Left lobe of liver (tissue), 2 donors: Measurements from ENCODE around the gene ATXN10. TPM values are rescaled to one million over a fixed set of nuclear protein-coding genes. Genes with fewer than 3 reads are reported as not detected.
A peak's percentile ranks its signal among the peaks of the same experiment; 100 is the strongest.

ENCODE experiments used
- ATAC-seq: fragments of 200-7000 bp; cut with Tn5 transposase; one replicate; pipeline ENCODE4 v1.9.1; 2020; ENCODE audit warnings: mild to moderate bottlenecking, moderate library complexity
- DNase-seq: peaks from one replicate; pipeline ENCODE4 v3.0.0-alpha.2; 2020; ENCODE audit warnings: low spot score
- total RNA-seq: library from RNA; stranded (reverse); gene quantifications from one replicate; pipeline ENCODE4 v1.2.1, GENCODE V29; 2021
- donor health status: DM: no; HTN: no; CAD: no; lungs with moderate emphysema.
- donor health status: DM: no; HTN: yes; CAD: no.

ATXN10 gene
- total RNA-seq, 1 donor from 2014 or later = 71.7 TPM

DNA sequence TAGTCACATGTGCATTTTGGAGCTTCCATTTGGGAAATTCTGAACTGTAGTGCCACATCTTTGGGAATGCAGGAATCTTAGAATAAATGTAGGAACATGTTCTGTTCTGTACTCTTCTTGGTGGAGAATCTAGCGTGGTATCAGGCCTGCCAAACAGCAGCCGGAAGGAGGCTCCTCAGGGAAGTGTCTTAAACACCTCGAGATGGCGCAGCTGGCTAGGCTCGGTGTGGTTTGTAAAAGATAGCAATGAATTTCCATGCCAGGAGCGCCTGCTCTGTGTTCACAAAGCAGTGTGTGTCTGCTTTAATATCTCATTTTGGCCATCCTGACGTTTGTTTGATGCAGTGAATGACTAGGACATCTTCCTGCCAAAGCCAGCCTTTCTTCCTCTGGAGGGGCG is 145.1 kb downstream of the ATXN10 start:
- DNase-seq (no peak), ATAC-seq (no peak)

DNA sequence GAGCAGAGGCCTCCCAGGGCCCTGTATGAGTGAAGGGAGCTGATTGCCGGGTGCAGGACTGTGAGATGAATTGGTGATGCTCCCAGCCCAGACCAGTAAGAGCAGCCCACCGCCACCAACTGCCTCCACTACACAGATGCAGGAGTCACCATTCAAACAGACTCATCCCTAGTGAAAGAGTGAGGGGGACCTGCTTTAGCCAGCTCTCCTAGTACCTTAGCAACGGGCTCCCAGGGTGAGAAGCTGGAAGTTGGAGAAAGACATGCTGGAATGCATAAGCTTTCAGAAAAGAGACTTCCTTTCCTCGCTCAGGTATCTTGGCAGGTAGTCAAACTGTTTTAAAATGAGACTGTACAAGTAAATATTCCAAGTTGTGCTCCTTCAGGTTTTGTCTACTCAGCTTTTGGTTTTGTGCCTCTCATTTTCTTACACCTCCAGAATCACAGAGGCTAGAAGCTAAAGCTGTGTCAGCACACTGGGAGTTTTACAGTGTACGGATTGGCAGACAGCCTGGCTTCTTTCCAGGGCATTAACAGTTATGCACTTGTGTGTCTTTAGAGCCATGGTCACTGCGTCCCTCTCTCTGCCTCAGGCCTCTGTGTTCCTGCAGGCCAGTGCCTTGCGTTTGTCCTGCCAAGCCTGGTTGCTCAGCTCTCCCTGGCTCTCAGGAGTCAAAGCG is 146.2 kb downstream of the ATXN10 start:
- peak; percentile 85 for ATAC-seq
- peak; percentile 73 for DNase-seq

DNA sequence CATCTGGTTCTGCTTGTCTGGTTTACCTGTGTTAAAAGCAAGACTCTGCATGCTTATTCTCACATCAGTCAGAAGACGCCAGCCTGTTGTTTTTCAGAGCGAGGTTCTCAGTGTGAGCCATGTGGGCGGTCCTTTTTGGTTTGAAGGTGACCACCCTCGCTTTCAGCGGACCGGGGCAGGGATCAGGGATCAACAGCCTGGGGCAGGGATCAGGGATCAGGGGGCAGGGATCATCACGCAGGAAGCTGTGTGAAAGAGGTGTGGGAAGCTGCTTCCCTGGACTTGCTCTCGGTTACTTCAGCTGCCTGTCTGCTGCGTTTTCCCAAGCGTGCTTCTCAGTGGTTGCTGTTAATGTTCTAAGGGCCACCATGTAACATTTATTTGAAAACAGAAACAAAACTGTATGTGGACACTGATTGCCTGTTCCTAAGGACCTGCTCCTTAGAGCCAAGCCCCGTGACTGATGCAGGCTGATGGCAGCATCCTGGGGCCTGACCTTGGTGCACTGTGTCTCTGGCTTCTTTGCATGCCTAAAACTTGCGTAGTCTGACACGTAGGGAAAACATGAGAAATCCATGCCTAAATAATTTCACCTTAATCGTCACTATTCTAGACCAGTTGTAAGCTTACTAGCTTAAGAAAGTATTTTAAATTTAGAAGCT is 146.9 kb downstream of the ATXN10 start:
- ATAC-seq = peak; percentile 90
- DNase-seq = peak; percentile 85

DNA sequence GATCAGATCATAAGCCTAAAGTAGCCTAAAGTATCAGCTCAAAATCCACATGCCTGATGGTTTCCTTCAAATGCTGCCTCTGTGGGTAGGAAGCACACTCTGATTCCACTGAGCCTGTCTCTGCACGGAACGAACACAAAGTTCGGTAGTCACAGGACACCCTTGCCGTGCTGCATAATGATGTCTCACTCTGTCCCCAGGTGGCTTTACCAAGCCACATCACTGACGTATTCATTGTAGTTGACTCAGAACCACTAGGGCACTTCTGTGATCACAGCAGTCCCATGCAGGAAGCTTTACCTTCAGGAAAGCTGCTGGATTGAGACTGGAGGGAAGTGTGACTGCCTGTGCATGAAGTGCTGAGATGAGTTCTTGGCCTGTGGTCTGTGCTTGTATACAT is 147.7 kb downstream of the ATXN10 start:
- no peak for DNase-seq
- no peak for ATAC-seq

DNA sequence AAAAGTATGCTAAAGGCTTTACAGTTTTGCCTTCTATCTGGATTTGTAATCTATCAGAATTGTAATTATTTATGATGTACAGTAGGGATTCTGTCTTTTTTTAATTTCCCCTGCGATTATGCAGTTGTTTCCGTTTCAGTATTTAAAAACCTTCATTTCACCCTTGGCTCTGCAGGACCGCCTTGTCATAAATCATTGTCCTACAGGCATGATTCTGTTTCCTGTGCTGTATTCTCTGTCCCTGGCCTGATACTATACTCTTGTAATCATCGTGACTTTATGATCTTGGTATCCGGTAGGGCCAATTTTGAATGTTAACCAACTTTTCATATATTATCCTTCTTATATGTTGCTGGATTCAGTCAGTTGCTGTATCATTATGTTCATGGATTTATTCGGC is 151.7 kb downstream of the ATXN10 start:
- DNase-seq = no peak
- no peak for ATAC-seq

DNA sequence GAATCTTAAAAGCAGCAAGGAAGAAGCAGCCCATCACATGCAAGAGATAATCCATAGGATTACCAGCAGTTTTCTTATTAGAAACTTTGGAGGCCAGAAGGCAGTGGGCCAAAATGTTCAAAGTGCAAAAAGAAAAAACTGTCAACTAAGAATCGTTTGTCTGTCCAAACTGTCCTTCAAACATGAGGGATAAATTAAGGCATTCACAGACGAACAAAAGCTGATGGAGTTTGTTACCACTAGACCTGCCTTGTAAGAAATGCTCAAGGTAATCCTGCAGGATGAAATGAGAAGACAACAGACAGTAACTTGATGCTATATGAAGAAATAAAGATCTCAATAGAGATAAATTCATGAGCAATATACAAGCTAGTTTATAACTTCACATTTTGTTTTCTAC is 154.9 kb downstream of the ATXN10 start:
- DNase-seq (no peak), ATAC-seq (no peak)

DNA sequence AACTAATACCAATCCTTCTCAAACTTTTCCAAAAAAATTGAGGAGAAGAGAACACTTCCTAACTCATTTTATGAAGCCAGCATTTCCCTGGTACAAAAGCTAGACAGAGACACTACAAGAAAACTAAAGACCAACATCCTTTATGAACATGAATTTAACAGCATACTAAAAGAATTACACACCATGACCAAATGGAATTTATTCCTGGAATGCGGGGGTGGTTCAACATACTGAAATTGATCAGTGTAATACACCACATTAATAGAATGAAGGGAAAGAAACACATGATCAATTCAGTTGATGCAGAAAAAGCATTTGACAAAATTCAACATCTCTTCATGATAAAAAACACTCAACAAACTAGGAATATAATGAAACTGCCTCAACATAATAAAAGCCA is 157.2 kb downstream of the ATXN10 start:
- ATAC-seq (no peak), DNase-seq (no peak)

DNA sequence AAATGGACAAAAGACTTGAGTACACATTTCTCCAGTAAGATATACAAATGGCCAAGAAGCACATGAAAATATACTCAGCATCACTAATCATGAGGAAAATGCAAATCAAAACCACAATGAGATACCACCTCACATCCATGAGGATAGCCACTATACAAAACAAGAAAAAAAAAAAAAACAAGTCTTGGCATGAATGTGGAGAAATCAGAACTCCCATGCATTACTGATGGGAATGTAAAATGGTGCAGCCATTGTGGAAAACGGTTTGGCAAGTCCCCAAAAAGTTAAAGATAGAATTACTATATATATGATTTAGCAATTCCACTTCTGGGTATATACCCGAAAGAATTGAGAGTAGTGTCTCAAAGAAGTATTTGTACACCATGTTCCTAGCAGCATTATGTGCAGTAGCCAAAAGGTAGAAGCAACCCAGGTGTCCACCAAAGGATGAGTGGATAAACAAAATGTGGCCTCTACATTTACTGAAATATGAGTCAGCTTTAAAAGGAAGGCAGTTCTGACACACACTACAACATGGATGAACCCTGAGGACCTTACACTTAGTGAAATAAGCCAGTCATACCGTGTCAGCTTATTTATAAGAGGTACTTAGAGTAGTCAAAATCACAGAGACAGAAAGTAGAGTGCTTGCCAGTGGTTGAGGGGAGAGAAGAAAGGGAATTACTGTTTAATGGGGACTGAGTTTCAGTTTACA is 159.1 kb downstream of the ATXN10 start:
- ATAC-seq (no peak), DNase-seq (no peak)

DNA sequence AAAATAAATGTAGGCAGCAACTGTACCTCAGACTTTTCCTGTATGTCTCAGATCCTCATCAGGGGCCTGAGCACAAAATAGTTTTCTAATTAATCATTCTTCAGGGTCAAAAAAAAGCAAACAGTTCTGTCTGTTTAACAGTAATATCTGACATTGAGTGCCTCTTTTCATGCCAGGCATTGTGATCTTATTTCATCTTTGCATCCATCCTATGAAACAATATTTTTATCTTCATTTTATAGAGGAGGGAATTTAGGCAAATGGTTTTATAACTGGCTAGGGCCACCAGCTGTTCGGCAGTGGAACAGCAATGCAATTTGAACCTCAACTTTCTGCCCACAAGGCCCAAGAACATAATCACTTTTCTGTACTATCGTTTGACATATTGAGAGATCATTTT is 159.8 kb downstream of the ATXN10 start:
- peak; percentile 43 for ATAC-seq

DNA sequence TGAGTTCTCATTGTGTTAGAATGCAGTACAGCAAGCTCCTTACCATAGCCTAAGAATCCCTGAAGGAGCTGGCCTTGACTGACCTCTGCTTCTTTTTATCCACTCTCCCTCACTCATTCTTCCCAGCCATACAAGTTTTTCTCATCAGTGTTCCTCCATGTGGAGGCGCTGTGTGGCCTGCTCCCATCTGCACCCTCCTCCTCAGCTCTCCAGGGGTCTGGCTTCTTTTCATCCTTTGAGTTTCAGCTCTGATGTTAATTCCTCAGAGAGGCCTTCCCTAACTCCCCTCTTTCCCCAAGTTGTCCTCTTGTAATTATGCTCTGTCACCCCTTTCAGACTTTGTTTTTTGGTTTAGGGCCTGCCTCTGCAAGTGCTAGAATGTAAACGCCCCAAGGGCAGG is 160.5 kb downstream of the ATXN10 start:
- no peak for ATAC-seq
- no peak for DNase-seq

More for the DNA sequence above, 159.8 kb downstream of the ATXN10 start:
- no peak for DNase-seq

DNA sequence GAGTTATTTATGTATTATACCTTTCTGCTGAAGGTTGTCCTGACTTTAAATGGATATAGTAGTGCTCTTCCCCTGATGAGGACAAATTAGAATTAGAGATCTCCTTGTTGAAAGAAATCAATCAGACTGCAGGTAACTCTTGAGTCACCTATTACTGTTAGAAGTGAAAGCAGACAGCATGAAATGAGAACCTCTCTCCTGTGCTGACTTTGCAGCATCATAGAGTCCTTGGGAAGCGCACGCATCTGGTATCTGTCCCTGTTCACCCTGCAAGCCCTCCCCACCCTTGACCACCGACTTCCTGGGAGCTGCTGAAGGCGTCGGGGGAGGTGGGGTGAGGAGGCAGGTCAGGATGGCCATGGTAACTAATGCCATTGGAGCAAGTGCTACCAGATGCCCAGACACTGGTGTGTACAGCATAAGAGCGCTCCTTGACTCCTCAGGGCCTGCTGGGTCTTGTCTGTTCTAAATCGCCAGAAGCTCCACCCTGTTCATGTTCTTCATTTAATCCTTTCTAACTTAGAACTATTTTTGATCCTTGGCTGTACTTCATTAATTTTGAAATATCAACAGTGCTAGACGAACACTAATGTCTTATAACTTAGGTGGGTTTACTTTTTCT is 161.4 kb downstream of the ATXN10 start:
- ATAC-seq (no peak), DNase-seq (no peak)

DNA sequence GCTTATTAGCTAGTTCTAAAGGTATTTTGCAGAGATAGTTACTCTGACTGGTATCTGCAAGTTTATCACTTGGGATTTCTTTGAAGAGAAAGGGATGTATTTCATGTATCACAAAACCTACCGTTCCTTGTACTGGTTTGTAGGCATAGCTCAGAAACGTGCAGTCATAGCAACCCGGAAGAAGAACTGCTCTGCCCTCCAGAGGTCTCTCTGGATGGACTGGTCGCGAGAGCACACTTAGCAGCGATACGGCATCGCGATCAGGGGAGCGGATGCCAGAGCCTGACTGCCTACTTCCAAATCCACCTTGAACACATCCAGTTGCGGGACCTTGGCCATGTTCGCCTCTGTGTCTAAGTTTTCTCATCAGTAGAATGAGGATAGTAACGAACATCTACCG is 162.0 kb downstream of the ATXN10 start:
- DNase-seq (no peak), ATAC-seq (no peak)

DNA sequence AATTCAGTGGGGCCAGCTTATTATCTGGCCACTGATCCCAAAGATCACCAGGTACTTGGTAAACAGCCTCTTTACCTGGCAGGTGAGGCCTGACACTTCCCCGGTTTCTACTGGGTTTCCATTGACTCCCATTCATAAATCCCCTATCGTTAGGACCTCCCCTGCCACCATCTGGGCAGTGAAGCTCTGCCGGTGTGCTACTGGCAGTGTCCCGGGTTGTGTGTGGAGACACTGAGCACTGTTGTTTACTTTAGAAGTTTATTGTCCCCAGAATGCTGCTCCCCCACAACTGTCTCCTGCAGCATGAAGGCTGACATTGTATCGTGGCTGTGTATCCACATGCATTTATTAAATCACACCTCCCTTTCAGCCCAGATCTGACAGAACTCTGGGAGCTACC is 162.6 kb downstream of the ATXN10 start:
- no peak for ATAC-seq
- no peak for DNase-seq

DNA sequence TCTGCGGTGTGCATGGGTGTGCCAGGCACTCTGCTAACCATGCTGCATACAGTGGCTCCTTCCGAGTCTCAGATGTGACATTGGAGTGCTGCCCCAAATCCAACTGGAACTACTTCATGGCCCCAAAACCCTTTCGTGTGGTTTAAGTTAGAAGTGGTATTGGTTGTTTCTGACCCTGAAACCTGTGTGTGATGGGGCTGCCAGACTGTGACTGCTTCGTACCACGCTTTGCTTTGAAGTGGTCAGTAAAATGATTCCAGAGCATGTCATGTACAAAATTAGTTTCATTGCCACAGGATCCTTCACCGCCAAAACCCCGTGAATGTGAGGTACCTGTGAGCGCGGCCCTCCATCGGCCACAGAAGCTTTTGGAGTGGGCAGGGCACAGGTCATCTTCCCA is 163.2 kb downstream of the ATXN10 start:
- ATAC-seq (no peak), DNase-seq (no peak)

DNA sequence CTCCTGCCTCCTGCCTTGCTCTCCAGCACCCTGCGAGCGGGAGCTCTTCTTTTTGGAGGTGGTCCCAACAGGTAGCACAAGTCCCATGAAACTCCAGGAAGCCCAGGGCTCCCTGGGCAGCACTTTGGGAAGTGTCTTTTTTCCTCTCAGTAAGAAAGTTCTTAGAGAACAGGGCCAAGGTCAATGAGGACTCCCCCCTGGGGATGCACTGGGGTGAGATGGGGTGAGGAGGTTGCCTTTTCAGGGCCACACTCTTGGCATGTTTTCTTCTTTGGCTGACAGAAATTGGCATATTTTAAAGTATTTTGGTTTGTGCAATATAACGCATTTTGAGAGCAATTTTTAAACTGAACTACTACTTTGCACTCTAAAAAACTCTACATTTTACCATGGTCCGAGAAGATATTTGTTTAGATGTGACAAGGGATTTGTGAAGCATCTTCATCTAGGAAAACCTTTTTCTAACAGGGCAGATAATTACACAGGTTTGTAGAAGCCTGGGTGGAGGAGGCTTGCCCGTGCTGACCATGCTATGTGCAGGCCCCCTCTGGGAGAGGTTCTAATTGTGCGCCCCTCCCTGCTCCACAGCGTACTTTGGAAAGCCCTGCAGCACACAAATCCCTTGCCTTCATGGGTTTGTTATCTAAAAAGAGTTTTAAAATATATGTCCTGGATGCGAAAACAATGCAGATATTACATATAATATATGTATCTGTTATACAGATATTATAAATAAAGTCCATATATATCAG is 165.0 kb downstream of the ATXN10 start:
- ATAC-seq = no peak
- DNase-seq = no peak

DNA sequence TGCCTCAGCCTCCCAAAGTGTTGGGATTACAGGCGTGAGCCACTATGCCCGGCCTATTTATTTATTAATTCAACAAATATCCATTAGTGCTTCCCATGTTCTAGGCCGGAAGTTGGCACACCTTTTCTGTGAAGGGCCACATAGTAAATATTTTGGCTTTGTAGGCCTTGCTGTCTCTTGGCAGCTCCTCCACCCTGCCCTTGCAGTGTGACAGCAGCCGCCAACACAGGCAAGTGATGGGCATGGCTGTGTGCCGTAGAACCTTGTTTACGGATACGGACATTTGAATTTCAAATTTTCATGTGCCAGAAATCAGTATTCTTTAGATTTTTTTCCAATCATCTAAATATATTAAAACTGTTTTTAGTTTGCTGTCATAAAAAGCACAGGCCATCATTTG is 165.9 kb downstream of the ATXN10 start:
- DNase-seq (no peak), ATAC-seq (no peak)

DNA sequence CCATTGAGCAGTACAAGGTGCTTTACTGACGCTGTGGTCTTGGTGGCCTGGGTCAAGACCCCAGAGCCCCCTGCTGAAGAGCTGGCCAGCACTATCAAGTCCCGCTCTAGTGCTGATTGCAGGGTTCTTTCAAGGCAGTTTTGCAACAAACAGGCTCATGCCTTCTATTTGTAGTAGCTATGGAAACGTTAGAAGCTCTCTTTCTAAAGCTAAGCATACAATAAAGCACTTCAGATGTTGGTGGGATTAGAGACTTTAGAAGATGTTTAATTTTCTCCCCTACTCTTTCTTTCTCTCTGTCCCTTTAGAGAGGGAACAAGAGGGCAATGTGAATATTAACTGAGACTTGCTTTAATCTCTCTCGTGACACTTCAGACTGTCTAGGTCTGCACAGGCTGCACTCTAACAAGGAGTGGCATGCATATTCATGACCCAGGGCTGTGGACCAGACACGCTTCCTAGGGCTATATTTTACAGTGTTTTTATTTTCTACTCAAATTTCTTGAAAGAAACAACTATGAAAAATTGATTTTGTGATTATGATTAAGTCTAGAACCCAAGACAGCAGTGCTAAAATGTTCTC is 166.8 kb downstream of the ATXN10 start:
- DNase-seq = no peak
- ATAC-seq = no peak

DNA sequence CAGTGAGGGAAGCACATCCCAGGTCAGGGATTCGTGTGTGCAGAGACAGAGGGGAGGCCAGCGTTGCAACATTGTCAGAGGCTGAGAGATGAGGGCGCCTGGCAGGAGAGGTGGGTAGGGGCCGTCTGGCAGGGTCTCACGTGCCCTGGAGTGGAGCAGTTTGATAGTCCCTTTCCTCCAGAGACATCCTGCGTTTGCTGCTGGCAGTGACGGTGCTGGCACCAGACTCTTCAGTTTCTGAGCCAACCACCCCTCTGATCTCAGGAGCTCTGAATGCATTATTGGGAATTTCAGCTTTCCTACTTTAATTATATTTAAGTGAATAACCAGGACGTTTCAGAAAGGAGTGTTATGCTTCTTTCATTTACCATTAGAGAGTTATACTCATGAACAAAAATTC is 168.8 kb downstream of the ATXN10 start:
- DNase-seq (no peak), ATAC-seq (no peak)

DNA sequence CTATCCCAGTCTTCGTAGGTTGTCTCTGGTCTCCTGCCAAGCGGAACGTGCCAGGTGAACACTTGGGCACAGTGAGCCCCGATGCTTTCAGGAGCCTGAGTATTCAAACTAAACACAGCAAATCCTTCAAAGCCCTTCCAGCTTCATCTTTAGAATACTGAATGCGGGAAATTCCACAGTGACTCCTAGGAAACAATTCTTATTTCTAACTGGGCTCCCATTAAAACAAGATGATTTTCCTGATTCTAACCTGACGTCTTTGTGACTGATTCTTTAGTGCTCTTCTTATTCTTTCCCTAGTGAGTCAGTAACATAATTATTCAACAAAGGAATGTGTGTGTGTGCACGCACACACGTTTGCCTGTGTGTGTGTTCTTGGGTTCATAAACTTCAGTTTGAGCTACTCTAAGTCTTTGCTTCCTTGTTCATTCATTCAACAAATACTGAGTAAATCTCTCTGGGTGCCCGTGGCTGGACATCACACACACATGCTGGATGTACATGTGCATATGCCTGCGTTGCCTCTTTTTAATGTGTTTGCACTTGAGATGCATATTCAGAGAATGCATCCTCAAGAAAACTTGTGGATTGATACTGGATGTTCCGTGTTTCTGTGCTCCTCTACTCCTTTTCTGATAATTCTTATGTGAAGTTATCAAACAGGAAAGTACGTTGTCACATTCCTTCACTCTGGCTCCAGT is 170.8 kb downstream of the ATXN10 start:
- DNase-seq = no peak
- ATAC-seq = no peak

DNA sequence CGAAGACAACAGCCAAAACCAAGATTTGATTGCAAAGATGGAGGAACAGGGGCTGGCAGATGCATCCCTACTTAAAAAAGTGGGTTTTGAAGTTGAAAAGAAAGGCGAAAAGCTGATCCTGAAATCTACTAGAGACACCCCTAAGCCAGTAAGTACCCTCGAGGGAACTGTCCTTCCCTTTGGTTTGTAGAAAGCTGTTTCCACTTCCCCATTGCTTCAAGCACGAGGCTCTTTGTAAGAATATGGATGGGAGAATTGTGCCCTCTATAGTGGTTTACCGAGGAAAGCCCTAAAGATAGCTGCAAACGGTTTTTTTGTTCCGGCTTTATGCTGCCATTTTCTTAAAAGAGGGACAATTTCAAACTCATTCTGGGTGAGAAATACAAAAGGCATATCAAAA is 171.4 kb downstream of the ATXN10 start:
- no peak for DNase-seq
- no peak for ATAC-seq
